ENCODE data around the gene FGF1.
A peak's percentile ranks its signal among the peaks of the same experiment; 100 is the strongest.

Gene FGF1

GRCh38 chr5:142610176-142611001, 75.5 kb downstream of the FGF1 start:
- DNase-seq: no peak

- DNase-seq: no peak
Measured at GRCh38 chr5:142609142-142609541, 76.7 kb downstream of the FGF1 start.

- DNase-seq: no peak
Measured at GRCh38 chr5:142608081-142608480, 77.8 kb downstream of the FGF1 start.

- DNase-seq: no peak
Measured at GRCh38 chr5:142605611-142606010, 80.3 kb downstream of the FGF1 start.

- no peak for DNase-seq
Measured at GRCh38 chr5:142602720-142603245, 83.1 kb downstream of the FGF1 start.

DNA sequence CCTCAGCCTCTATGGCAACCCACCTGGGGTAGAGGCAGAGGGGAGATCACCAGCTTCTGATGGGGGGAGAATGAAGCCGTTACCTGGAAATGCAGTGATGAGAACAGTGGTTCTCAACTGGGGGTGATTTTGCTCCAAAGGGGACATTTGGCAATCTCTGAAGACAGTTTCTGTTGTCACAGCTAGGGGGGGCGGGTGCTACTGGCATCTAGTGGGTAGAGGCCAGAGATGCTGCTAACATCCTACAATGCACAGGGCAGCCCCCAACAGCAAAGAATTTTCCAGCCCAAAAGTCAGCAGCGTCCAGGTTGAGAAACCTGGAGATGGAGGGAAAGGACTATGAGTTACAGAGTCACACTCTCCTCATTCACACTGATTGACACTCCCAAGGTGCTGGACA, 84.5 kb downstream of the FGF1 start:
- no peak for DNase-seq

DNA sequence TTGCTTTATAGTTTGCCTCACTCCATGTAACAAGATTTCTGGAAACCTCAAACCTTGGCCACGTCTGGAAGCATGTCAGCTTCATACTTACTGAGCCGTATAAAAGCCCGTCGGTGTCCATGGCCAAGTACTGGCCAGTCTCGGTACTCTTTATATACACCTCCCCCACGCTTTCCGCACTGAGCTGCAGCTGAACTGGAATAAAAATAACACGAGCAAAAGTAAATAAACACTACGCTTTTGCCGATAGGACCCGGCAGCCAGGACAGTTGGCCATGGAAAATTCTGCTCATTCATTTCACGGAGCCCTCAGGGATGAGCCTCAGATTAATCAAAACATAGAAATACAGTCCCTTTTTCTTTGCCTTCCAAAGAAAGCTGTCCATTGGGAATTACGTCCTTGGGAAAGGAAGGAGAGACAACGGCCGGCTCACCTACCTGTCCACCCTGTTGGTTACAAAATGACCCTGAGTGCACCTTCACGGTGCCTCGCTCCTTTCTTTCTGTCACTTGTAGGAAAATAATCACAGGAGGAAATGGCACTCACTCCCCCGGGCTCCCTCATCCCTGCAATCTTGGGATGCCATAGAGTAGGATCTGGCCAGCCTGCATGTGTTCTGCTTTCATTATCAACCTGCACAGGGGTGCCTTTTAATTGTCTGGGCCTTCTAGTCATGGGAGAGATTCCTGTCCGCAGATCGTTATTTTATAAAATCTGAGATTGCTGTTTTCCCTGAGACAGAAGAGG, 85.1 kb downstream of the FGF1 start:
- DNase-seq: no peak

- no peak for DNase-seq
Measured at GRCh38 chr5:142600092-142600491, 85.8 kb downstream of the FGF1 start.

- DNase-seq: no peak
Measured at GRCh38 chr5:142598338-142598700, 87.6 kb downstream of the FGF1 start.

- DNase-seq: peak; percentile 45
Measured at GRCh38 chr5:142597546-142598337, 88.1 kb downstream of the FGF1 start.

DNA sequence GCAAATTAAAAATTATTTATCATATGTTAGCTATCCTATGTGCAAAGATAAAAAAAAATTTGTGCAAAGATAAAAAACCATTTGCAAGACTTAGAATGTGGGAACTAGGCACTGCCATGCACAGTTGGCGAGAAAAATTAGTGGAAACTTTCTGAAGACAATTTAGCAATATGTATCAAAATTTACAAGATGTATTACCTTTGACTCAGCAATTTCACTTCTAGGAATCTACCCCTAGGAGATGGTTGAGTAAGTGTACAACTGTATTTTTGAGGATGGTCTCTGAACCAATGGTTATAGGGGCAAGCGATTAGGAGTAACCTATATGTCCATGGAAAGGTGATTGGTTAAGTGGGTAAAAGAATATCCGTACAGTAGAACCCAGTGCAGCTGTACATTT, 88.9 kb downstream of the FGF1 start:
- DNase-seq: no peak

DNA sequence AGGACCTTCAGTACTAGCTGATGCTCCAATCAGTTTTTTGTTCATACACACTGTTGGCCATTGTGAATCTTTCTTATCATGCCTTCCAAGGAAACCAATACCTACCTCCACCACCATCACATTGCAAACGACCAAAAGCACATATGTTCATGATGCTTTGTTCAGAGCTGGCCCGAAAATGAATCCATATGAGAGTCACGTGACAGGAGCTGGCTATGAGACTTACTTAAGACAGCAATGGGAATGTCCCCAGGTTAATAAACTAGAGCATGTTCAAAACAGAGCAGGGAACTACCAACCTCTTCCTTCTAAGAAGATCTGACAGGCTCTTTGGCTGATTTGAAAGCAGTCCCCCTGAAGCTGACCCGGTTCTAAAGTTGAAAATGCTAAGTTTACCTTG, 93.5 kb downstream of the FGF1 start:
- no peak for DNase-seq

GRCh38 chr5:142590451-142591231, 95.2 kb downstream of the FGF1 start:
- no peak for DNase-seq

DNA sequence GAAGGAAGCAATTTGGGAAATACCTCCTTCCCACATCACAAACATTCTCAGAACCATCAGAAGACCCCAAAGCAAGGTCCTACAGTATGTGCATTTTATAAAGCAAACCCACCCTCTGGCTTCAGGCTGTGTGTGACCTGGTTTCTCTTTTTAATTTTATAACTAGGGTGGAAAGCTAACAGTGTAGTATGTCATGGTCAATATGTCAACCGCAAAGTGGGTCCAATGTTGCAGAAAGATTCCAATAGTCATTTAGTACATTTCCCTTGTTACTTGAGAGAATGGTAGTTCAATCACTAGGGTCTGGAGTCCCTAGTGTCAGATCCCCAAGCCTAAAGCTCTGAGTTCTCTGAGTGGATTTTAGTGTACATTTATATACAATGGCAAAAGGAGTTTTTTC, 96.2 kb downstream of the FGF1 start:
- DNase-seq: no peak

- DNase-seq: no peak
Measured at GRCh38 chr5:142587354-142587965, 98.4 kb downstream of the FGF1 start.

DNA sequence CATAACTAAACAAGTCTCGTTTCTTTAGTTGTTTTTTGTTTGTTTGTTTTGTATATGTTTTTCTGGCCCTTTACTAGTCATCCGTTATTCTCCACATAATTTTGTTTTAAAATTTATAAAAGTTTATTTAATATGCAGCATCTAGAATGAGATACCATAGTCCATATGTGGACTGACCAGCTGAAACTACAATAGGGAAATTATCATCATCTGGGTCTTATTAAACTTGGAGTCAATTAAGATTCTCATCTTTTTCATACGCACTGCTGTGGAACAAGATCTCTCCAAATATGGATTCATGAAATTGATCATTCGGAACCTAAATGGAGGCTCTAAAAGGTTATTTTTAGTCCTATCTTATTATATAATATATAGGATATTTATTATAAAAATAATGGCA, 99.3 kb downstream of the FGF1 start:
- DNase-seq: no peak

DNA sequence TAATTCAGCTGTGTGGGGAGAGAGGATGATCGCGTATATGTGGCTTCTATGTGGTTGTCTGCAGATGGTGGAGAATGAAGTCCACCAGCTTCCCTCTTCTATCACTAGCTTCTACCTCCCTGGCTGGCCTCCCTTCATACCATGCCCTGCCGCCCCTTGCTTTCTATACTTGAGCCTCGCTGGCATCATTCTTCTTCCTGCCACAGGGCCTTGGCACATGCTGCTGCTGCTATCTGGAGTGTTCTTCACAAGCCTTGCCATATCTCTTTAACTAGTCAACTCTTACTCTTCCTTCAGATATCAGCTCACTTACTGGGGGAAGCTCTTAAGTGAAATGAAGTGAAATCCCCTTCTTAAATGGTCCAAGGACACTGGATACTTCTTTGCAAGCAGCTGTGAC, 100.4 kb downstream of the FGF1 start:
- no peak for DNase-seq

GRCh38 chr5:142584891-142585290, 101.0 kb downstream of the FGF1 start:
- DNase-seq: no peak

- DNase-seq: no peak
Measured at GRCh38 chr5:142578161-142578830, 107.6 kb downstream of the FGF1 start.

- DNase-seq: no peak
Measured at GRCh38 chr5:142576804-142577203, 109.1 kb downstream of the FGF1 start.

DNA sequence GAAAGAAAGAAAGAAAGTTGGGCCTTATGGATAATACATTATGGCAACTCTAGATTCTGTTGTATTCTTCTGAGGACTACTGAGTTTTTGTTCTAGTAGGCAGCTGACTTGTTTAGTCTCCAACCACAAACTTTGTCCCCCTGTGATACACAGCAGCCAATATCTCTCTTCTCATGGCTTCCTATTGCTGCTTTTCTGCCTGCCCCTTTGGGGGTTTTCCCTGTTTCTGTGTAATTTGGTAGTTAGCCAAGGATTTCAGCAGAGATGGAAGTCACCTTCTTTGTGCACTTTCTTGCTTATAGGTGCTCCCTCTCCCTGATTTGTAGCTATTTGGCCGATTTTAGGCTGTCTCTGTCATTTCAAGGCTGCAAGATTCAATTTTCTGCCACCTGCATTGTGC, 109.6 kb downstream of the FGF1 start:
- no peak for DNase-seq

- DNase-seq: no peak
Measured at GRCh38 chr5:142572006-142572405, 113.9 kb downstream of the FGF1 start.
